GM10847 (cell line): ENCODE data around the gene HOXB1.

ENCODE experiments used
- POLR2A ChIP-seq: IDR thresholded peaks from 2 replicates; pipeline ENCODE4 v1.6.1; 2011; ENCODE audit not compliant: insufficient read length; ENCODE audit errors: extremely low read depth

The HOXB1 gene

DNA sequence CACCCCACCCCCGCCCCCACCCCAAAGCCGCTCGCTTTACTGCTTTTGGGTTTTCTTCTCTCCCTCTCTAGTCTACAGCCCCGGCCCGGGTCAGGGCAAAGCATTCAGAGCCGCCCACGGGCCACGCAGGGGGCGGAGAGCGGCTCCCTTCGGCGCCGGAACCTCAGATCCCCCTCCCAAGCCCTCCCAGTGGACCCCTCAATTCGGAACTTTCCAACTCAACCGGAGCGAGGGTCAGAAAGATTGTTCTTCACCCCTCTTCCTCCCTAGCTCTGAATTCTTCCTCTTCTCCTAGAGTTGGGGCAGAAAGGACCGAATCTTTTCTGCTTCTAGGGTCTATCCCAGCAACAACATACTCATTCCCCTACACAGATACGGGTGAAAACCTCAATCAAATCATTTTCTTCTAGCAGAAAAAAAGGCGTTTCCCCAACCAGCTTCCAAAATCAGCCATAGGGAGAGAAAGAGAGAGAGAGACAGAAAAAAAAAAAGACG, 13.1 kb upstream of the HOXB1 start:
- TF ChIP-seq POLR2A = no peak

DNA sequence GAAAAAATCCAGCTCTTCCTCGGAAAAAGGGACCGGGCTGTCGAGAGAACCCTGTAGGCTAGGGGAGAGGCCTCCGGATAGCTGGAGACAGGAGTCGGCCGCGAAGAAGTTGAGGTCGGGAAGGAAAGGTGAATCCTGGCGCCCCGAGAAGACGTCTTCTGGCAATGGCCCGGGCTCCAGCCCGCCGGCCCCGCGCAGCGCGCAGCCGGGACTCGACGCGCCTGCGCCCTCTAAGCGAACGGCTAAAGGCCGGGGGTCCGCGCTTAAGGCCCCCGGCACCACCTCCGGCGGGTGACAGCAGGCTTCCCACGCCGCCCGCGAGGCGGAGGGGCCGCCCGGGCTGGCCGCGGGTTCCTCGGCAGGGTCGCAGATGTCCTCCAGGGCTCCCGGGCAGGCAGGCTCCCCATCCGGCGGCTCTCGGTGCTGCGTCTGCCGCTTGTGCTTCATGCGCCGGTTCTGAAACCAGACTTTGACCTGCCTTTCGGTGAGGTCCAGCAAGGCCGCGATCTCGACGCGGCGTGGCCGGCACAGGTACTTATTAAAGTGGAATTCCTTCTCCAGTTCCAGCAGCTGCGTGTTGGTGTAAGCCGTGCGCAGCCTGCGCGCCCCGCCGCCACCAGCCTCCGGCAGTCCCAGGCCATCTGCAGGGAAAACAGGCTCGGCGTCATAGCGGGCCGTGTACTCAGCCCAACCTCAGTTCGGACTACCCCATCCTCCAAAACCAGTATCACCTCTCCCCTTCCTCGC, 12.5 kb upstream of the HOXB1 start:
- TF ChIP-seq POLR2A = peak; percentile 37

DNA sequence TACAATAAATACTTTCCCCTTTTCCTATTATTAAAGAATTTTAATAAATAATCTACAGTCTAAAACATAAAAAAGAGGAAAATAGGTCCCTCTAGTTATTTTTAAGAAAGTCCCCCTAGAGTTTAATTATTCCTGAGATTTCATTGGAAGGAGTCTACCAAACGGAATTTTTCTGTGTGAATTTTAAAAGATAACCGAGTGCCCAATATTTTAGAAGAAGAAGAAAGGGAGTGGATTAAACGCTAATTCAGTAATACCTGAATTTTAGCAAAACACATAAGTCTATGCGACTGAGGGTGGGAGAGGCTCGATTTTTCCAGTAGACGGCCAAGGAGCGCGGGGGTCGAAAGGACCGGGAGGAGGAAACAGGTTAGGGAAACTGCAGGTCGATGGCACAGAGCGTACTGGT, 11.9 kb upstream of the HOXB1 start:
- no peak for TF ChIP-seq POLR2A

DNA sequence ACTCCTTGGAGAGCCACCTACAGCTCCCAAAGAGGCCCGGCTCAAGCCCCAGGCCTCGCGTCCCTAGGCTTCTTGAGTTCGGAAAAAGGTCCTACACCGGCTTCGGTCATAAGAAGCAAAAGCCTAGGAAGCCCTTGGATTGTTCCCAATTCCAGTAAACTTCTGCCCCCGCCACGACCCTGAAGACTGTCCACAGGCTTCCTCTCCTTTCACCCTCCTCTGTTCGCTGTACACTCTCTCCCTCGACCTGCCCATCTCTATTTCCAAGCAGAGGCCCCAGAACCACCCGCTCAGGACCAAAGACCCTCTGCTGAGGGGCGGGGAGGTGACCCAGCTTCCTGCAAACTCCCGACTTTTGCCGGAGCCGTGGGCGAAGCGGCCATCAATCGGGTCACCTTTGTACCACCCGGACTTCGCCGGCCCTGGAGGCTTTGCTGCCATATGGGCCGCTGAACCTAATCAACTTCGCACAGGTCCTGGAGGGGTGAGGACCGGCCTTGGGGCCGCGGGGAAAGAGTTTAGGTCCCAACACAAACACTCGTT, 11.4 kb upstream of the HOXB1 start:
- TF ChIP-seq POLR2A = no peak

DNA sequence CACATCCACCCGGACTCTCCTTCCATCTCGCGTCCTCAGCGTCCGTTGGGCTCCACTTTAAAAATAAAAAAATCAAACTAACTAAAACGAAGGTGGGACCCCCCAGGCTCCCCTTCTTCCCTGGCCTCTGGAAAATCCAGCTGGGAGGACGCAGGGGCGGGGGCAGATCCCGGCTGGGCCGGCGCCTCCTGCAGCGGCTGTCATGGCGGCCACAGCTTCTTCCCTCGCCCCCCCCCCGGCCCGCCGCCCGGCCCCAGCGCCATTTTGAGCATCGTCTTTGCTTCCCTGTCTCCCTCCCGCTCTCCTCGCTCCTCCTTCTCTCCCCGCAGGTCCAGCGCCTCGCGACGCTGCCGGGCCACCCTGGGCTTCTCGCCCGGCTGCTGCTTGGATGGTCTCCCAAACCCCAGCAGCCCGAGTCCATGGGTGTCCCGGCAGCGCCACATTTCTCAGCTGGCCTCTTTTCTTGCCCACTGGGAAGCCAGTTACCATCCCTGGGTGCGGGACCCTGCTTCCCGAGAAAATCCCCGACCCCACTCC, 10.8 kb upstream of the HOXB1 start:
- TF ChIP-seq POLR2A = peak; percentile 41

DNA sequence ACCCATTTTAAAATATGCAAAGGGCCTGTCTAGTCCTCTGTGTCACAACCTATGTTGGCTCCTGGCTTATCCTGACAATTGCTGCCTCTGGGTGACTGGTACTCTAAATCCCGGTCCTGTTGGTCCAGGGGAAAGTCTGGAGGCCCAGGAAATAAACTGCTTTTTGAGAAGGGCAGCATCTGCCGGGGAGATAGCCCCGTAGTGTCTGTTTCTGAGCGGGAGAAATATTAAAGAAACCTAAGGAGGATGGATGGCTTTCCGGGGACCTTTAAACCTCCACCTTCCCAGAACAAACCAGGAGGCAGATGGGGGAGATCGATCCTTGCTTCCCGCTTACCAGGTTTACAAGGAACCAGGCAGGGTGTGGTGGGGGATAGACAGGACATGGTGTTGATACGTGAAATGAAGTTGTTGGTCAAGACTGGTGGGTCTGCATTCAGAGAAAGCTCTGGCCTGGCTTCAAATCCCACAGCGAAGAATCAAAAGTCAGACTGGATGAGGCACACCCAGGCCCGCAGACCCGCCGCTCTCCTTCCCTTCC, 10.3 kb upstream of the HOXB1 start:
- no peak for TF ChIP-seq POLR2A

DNA sequence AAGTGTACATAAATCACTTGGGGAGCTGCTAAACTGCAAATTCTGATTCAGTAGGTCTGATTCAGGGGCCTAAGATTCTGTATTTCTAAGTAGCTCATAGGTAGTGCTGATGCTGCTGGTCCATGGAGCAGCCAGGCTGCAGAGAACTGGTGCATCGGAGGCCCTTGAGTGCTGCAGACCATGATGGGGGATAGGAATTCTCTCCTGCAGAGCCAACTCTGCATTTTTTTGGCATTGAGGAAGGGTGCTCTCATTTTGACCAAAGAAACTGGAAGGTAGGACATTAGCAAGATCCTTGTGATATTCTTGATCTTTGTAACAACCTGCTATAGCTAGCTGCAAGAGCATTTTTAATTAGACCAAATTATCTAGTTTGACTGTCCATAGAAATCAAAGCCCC, 9.4 kb upstream of the HOXB1 start:
- no peak for TF ChIP-seq POLR2A

DNA sequence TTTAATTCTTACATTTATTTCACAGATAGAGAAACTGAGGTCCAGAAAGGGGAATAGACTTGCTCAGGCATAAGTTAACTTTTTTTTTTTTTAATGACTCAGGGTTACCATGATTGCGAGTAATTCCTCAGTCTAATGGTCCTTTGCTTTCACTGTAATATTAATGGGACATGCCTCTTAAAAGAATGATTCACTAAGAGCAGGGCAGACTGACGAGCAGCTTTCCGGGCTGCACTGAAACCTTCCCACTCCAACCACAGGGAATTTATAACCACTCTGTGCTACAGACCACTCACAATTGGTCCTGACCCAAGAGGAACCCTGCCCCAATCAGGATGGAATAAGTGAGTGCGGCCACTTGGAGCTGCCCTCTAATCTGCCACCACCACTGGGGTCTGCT, 8.4 kb upstream of the HOXB1 start:
- no peak for TF ChIP-seq POLR2A

DNA sequence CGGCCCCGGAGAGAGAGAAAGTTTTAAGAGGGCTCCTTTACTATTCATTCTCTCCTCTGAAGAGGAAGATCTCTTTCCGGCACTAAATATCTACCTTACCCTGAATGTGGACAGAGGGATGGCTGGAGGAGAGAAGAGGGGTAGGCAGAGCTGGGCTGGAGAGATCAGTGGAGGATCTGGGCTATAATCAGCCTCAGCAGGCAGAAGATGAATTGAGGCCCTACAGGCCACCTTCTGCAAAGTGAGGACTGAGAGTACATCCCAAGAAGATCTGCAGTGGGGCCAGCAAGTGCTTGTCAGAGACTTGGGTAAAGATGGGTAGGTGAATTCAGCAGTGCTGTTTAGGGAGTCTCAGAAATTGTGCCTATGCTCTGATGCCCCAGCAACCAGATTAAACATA, 6.5 kb upstream of the HOXB1 start:
- no peak for TF ChIP-seq POLR2A

DNA sequence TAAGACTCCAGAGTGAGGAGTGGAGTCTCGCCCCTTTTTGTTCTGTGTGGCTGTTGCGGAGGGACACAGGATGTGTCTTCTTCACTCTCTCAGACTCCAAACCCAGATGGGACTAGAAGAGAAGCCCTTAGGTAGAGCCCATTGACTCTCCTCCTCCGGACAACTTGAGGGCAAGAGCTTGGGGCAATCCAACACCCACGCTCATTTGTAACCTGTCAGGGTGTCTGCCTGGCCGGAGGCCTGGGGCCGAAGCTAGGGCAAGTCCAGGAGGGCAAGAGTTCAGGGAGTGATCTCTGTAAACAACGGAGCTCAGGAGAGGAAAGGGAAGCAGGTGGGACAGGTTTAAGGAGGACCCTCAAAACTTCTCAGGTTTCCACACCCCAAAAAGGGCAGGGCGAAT, 1.4 kb upstream of the HOXB1 start:
- TF ChIP-seq POLR2A = no peak

DNA sequence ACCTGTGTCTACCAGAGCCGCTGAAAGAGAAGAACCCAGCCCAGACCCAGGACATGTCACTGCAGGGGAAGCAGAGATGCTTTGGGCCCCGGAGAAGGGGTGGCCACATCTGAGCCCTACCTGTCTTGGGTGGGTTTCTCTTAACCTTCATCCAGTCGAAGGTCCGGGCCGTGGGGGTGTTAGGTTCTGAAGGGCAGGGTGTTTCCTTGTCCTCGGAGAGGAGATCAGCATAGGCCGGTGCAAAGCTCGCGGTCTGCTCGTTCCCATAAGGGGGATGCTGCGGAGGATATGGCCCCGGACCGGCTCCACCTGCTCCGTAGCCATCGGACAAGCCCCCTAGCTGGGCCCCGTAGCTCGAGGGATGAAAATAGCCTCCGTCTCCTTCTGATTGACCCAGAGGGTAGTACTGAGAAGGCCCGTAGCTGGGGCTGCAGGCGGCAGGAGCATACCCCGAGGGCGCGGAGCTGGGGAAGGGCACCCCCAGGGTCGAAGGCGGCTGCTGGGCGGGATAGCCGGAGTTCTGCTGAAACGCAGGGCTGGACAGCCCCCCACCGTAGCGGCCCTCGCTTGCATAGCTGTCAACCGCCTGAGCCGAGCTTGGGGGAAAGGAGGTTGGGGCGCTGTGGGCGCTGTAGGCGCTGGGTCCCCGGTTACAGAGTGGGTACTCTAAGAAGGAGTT, 464 bp downstream of the HOXB1 start:
- no peak for TF ChIP-seq POLR2A

DNA sequence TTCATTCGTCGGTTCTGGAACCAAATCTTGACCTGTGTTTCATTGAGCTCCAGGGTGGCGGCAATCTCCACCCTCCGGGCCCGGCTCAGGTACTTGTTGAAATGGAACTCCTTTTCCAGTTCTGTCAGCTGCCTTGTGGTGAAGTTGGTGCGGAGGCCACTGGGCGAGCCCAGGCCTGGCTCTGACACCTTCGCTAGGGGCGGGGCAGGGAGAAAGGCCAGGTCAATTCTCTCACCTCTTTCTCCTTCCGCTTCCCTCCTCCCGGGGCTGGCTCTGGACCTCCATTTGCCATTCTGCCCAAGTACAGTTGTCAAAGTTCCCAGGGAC, 1.2 kb downstream of the HOXB1 start:
- no peak for TF ChIP-seq POLR2A

DNA sequence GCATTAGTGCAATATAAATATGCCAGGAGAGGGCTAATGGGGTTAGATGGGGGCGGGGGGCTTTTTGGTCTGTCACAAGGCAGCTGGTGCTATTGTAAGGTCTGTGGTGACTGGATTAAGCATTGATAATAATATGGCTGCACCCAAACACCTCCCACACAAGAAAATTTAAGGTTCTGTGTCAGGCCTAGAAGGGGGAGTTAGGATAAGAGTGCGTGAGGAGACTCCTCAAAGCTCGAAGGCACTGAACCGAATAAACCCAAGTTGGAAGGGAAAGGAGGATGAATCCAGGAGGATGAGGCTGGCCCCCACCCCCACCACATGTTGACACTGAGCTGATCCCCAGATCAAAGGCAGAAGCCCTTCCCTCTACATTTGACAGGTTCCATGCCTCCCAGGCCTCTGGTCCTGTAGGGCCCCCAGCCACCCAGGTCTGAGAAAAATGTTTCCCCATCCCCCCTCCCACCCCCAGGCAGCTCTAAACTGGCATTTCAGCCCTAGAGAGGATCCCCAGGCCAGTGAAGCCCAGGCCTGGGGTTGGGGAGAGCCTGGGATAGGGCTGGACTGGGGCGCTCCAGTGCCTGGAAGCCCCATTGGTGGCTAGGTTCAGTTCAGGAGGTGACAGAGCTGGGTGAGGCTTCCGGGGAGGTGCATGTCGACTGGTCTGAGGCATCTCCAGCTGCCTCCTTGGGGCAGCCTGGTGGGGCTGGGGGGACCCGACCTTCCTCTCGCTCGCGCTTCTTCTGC, 1.7 kb downstream of the HOXB1 start:
- TF ChIP-seq POLR2A = no peak

DNA sequence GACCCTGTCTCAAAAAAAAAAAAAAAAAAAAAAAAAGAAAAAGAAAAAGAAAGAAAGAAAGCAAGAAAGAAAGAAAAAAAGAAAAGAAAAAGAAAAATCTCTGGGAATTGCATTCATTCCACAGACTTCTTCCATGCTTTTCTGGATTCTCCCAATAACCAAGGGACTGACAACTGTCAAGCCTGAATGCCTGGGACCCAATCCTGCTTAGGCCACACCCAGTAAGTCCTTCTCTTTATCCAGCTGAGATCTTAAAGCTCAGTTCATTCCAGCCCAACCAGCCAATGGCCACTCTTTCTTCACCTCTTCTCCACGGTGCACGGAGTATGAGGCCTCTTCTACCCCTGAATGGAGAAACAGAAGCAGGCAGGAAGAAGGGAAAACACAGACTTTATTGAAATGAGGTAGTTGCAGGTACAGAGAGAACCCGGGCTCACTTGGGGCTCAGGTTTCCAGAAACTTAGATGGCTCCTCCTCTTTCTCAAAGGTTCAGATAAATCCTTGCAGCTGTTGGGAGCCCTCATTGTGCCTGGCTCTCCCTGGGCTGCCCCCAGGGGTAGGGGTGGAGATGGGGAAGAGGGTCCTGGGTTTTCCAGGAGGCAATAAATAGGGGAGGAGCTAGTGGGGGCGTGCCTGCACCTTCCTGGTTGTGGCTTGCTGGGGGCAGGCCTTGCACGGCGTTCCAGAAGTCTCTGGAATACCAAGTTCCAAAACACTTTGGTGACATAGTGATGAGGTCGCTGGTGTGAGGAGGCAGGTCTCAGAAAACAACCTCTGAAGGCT, 2.5 kb downstream of the HOXB1 start:
- no peak for TF ChIP-seq POLR2A

DNA sequence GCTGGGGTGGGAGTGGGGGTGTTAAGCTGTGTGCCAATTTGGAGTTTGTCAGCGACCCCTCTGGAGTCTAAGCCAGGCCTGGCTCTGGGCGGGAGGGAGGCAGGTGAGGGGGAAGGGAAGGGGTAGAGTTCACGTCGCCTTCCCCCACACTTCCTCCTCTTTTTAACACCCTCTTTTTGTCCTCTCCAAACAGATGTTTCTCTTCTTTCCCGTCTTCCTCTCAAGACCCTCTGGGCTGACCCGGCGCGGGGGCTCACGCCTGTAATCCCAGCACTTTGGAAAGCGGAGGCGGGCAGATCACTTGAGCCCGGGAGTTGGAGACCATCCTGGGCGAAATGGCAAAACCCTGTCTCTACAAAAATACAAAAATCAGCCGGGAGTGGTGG, 3.3 kb downstream of the HOXB1 start:
- TF ChIP-seq POLR2A = no peak
